IPS DF 4.7 (cell line): ENCODE data around the gene PCSK1N.

Experiments
- DNase-seq: peaks from one replicate; pipeline ENCODE4 v3.0.0-alpha.2; 2013; ENCODE audit warnings: low spot score; ENCODE audit errors: extremely low read depth

PCSK1N gene

GRCh38 chrX:48790477-48790876, 44.9 kb downstream of the PCSK1N start:
- no peak for DNase-seq

GRCh38 chrX:48789366-48790220, 45.8 kb downstream of the PCSK1N start:
- DNase-seq = no peak

- DNase-seq = no peak
Measured at GRCh38 chrX:48787505-48788443, 47.6 kb downstream of the PCSK1N start.

GRCh38 chrX:48786825-48787504, 48.4 kb downstream of the PCSK1N start:
- no peak for DNase-seq

GRCh38 chrX:48786341-48786800, 49.0 kb downstream of the PCSK1N start, which contains the start of gene GATA1:
GATA1 (plus strand) TSS chrX:48786590; CDS start chrX:48791110, 4,520 bp downstream.
- no peak for DNase-seq

DNA sequence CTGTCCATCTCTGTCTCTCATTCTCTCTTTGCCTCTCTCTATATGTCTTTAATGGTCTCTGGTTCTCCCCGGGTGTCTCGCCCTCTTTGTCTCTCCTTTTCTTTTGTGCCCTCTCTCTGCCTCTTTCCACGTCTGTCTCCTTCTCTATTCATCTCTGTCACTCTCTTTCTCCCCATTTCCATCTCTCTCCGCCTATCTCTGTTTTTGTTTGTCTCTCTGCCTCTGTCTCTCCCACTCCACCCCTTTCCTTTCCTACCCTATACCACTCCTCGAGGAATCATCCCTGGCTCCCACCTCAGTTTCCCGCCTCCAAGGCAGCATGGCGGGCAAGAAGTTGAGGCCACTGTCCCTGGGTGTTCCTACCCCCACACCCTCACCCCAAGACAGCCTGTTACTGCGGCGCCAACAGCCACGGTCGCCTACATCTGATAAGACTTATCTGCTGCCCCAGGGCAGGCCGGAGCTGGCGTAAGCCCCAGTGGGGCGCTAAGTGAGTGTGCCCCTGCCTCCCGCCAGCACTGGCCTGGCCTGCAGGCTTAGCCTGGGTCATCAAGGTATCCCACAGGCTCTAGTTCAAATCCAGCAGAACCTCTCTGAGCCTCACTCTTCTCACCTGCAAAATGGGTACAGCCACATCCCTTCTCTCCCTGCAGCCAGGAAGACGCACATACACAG, 49.7 kb downstream of the PCSK1N start:
- DNase-seq = no peak

DNA sequence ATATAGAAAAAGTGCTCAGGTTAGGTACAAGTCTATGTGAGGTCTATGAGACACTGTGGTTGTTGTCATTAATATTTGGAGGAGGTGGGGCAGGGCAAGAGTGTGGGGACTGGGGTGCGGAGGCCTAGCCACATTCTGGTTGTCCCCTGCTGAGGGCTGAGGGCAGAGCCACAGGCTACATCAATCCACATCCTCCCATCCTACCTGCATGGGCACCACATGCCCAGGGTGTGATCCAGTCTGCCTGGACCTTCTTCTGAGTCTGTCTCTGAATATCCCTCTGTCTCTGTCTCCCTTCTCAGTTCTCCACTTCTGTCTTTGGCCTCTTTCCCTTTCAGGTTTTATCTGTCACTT, 50.2 kb downstream of the PCSK1N start:
- no peak for DNase-seq

DNA sequence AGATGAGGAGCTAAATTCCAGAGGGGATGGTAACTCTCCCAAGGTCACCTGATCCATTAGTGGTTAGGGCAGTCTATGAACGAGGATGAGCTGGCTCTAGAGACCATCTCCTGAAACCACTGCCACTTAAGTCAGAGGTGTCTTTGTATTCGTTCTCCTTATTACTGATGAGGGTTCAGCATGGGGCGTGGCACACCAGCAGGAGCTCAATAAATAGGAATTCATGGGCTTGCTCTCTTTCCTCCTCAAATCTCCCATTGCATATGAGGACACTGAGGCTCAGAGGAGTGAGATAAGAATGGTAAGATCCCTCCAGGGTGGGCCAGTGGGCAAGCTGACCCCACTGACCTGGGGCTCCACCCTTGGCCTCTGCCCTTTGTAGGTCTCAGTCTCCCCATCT, 50.7 kb downstream of the PCSK1N start:
- DNase-seq = no peak

DNA sequence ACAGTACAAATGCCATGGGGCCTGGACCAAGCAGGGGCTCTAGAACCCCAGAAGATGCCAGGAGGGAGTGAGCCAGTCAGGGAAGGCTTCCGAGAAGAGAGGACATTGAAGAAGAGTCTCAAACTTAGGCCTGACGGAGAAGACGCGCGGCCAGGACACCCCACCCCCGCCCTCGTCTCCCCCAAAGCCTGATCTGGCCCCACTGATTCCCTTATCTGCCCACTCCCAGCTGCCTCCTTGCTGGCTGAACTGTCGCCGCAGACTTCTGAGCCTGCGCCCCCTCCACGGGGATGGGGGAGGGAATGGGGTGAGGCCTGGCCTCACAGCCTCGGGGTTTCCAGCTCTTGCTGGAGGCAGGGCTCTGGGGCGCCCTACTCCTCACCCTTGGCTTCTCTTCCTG, 52.6 kb downstream of the PCSK1N start:
- no peak for DNase-seq

DNA sequence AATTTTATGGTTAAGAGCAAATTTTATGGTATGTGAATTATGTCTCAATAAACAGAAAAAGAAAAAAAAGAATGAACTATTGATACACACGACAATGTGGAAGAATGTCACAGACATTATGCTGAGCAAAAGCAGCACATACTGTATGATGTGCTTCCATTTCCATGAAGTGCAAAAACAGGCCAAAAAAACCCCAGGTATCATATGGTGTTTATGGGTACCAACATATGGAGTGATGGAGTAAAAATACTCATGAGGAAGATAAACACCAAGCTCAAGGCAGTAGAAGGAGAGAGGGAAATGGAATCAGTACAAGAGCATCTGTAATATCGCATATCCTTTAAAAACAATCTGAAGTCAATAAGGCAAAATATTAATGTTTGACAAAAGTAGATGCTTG, 53.2 kb downstream of the PCSK1N start:
- DNase-seq = no peak

GRCh38 chrX:48781705-48782104, 53.7 kb downstream of the PCSK1N start:
- no peak for DNase-seq
